GM23338 (cell line): Measurements from ENCODE around the gene HHAT. TPM values are rescaled to one million over a fixed set of nuclear protein-coding genes. Genes with fewer than 3 reads are reported as not detected.

Source experiments
- ATAC-seq: fragments of 200-7000 bp; cut with Tn5 transposase; 3 replicates; pipeline ENCODE4 v1.9.1; 2020
- DNase-seq: peaks from one replicate; pipeline ENCODE4 v3.0.0-alpha.2; 2015; ENCODE audit warnings: low spot score
- H2AFZ ChIP-seq: fragments of 200-600 bp; sonication (generic); 2 replicates; pipeline ENCODE4 v1.8.0; 2016; ENCODE audit warnings: antibody characterized with exemption, mild to moderate bottlenecking, moderate library complexity
- H3F3A ChIP-seq: fragments of 200-600 bp; sonication (generic); replicated peaks from 2 replicates; pipeline ENCODE4 v1.8.0; 2017; ENCODE audit warnings: antibody characterized with exemption, mixed run types, low read depth
- H3K27ac ChIP-seq: fragments of 200-600 bp; sonication (generic); 2 replicates; pipeline ENCODE4 v1.6.1; 2016; ENCODE audit warnings: low read depth
- H3K27me3 ChIP-seq: fragments of 200-600 bp; sonication (generic); 2 replicates; pipeline ENCODE4 v1.8.0; 2016; ENCODE audit warnings: mild to moderate bottlenecking, mixed run types, moderate library complexity; ENCODE audit not compliant: insufficient read depth
- H3K36me3 ChIP-seq: fragments of 200-600 bp; sonication (generic); 2 replicates; pipeline ENCODE4 v1.8.0; 2016; ENCODE audit warnings: mild to moderate bottlenecking; ENCODE audit not compliant: insufficient read depth
- H3K4me1 ChIP-seq: fragments of 200-600 bp; sonication (generic); 2 replicates; pipeline ENCODE4 v1.8.0; 2016; ENCODE audit warnings: mild to moderate bottlenecking, moderate library complexity; ENCODE audit not compliant: insufficient read depth
- H3K4me2 ChIP-seq: fragments of 200-600 bp; sonication (generic); 2 replicates; pipeline ENCODE4 v1.7.1; 2017; ENCODE audit warnings: mixed run types
- H3K4me3 ChIP-seq: fragments of 200-600 bp; sonication (generic); 2 replicates; pipeline ENCODE4 v1.6.1; 2016; ENCODE audit warnings: mixed run types
- H3K79me2 ChIP-seq: fragments of 200-600 bp; sonication (generic); replicated peaks from 2 replicates; pipeline ENCODE4 v1.8.0; 2017; ENCODE audit warnings: mild to moderate bottlenecking; ENCODE audit not compliant: insufficient read depth
- H3K9me2 ChIP-seq: fragments of 200-600 bp; sonication (generic); 2 replicates; pipeline ENCODE4 v1.8.0; 2017; ENCODE audit not compliant: insufficient read depth
- H4K20me1 ChIP-seq: fragments of 200-600 bp; sonication (generic); replicated peaks from 2 replicates; pipeline ENCODE4 v1.8.0; 2017; ENCODE audit warnings: mild to moderate bottlenecking; ENCODE audit not compliant: insufficient read depth
- H3K27ac Mint-ChIP-seq: 2 replicates; pipeline ENCODE4 v1.8.0; 2020; ENCODE audit warnings: inconsistent platforms, mild to moderate bottlenecking, moderate library complexity, mixed read lengths
- H3K27me3 Mint-ChIP-seq: 3 replicates; pipeline ENCODE4 v1.8.0; 2022; ENCODE audit warnings: low read depth, mild to moderate bottlenecking, moderate library complexity, mixed read lengths, inconsistent platforms; ENCODE audit not compliant: insufficient read depth, poor library complexity
- H3K36me3 Mint-ChIP-seq: 3 replicates; pipeline ENCODE4 v1.8.0; 2021; ENCODE audit warnings: low read depth, mild to moderate bottlenecking, inconsistent platforms, moderate library complexity, mixed read lengths
- H3K4me1 Mint-ChIP-seq: 3 replicates; pipeline ENCODE4 v1.8.0; 2020; ENCODE audit warnings: mild to moderate bottlenecking, inconsistent platforms, mixed read lengths
- H3K4me3 Mint-ChIP-seq: 3 replicates; pipeline ENCODE4 v1.8.0; 2021; ENCODE audit warnings: moderate library complexity, mild to moderate bottlenecking, inconsistent platforms, mixed read lengths
- H3K9me3 Mint-ChIP-seq: 3 replicates; pipeline ENCODE4 v1.8.0; 2020; ENCODE audit warnings: moderate library complexity, mild to moderate bottlenecking, inconsistent platforms, mixed read lengths
- CREB1 ChIP-seq: fragments of 250-450 bp; sonication (Bioruptor Pico); IDR thresholded peaks from 2 replicates; pipeline ENCODE4 v1.5.0; 2020; ENCODE audit warnings: low read depth, mild to moderate bottlenecking, moderate library complexity
- CTCF ChIP-seq, 2 experiments: fragments of 200-600 bp in 1 of 2; sonication (generic) in 1 of 2; conservative IDR thresholded peaks; 2 replicates each; pipeline versions ENCODE4 v1.5.1 to v1.6.1; 2016 to 2017; ENCODE audit warnings: antibody characterized with exemption in 2 of 2, low read depth in 2 of 2, mild to moderate bottlenecking in 2 of 2, moderate library complexity in 1 of 2
- EZH2 ChIP-seq: fragments of 200-600 bp; sonication (generic); IDR thresholded peaks from one replicate; pipeline ENCODE4 v1.8.0; 2017; ENCODE audit warnings: antibody characterized with exemption, mild to moderate bottlenecking, low read depth; ENCODE audit not compliant: unreplicated experiment
- JUNB ChIP-seq: IDR thresholded peaks from one replicate; pipeline ENCODE4 v1.6.1; 2016; ENCODE audit warnings: antibody characterized with exemption; ENCODE audit not compliant: unreplicated experiment
- POLR2AphosphoS5 ChIP-seq: IDR thresholded peaks from 2 replicates; pipeline ENCODE4 v1.6.1; 2016; ENCODE audit warnings: antibody characterized with exemption, low read depth
- ZNF114 ChIP-seq: fragments of 250-450 bp; sonication (Bioruptor Pico); IDR thresholded peaks from 2 replicates; pipeline ENCODE4 v1.5.0; 2020; ENCODE audit warnings: mild to moderate bottlenecking, moderate library complexity
- polyA plus RNA-seq: library from polyadenylated mRNA; unstranded; fragments of >200 nt; fragmentation: Nextera tagmentation; extraction: Ambion mirVana; gene quantifications from 2 replicates; pipeline ENCODE4 v1.2.1, GENCODE V29; 2016
- total RNA-seq: library from RNA; depleted of rRNA; stranded (reverse); fragments of >200 nt; shearing (Covaris generic); gene quantifications from 2 replicates; pipeline ENCODE4 v1.2.3, GENCODE V29; 2014
- TF ChIP-seq, protein P1 (sequence below): IDR thresholded peaks from one replicate; pipeline ENCODE4 v1.6.1; 2018; ENCODE audit warnings: antibody characterized with exemption; ENCODE audit not compliant: unreplicated experiment
- TF ChIP-seq, protein P2 (sequence below): IDR thresholded peaks from 2 replicates; pipeline ENCODE4 v1.6.1; 2016; ENCODE audit warnings: antibody characterized with exemption

HHAT gene
- total and polyA plus RNA-seq, 2 experiments from 2014 or later, result 0.11 to 0.66 TPM

DNA sequence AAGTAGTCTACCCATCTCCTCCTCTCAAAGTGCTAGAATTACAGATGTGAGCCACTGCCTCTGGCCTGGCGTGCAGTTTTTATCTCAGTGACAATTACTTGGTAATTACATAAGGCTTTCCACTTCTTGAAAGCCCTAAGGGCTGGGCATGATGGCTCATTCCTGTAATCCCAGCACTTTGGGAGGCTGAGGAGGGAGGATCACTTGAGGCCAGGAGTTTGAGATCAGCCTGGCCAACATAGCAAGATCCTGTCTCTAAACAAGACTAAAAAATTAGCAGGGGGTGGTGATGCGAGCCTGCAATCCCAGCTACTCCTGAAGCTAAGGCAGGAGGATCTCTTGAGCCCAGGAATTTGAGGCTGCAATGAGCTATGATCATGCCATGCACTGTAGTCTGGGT lies 7.7 kb downstream of the HHAT start:
- Histone ChIP-seq H3K27me3 (peaks cover 43% of the 10 kb centered on the region), H3K4me3 (no peak overlapping the region), H3K27ac (no peak overlapping the region), H3K9me2 (no peaks in the 10 kb centered on the region), H3F3A (no peaks in the 10 kb centered on the region), H2AFZ (no peak overlapping the region), H4K20me1 (no peaks in the 10 kb centered on the region), H3K4me2 (no peak overlapping the region), H3K79me2 (no peaks in the 10 kb centered on the region), H3K36me3 (no peaks in the 10 kb centered on the region), H3K4me1 (no peaks in the 10 kb centered on the region)
- H3K4me3 Mint-ChIP-seq, result no peak overlapping the region
- no peak overlapping the region for H3K27ac Mint-ChIP-seq
- H3K4me1 Mint-ChIP-seq, result no peaks in the 10 kb centered on the region
- H3K27me3 Mint-ChIP-seq, result peaks cover 22% of the 10 kb centered on the region
- no peaks in the 10 kb centered on the region for H3K36me3 Mint-ChIP-seq
- TF ChIP-seq CREB1 (CRISPR knock-in tag) (no peak), POLR2AphosphoS5 (no peak), EZH2 (no peak), CTCF (conservative IDR thresholded peaks at IDR 0.05; ENCODE audit: low read depth in 2 of 2) (no peak), ZNF114 (CRISPR knock-in tag) (no peak), JUNB (no peak)
- TF ChIP-seq, protein P1, sequence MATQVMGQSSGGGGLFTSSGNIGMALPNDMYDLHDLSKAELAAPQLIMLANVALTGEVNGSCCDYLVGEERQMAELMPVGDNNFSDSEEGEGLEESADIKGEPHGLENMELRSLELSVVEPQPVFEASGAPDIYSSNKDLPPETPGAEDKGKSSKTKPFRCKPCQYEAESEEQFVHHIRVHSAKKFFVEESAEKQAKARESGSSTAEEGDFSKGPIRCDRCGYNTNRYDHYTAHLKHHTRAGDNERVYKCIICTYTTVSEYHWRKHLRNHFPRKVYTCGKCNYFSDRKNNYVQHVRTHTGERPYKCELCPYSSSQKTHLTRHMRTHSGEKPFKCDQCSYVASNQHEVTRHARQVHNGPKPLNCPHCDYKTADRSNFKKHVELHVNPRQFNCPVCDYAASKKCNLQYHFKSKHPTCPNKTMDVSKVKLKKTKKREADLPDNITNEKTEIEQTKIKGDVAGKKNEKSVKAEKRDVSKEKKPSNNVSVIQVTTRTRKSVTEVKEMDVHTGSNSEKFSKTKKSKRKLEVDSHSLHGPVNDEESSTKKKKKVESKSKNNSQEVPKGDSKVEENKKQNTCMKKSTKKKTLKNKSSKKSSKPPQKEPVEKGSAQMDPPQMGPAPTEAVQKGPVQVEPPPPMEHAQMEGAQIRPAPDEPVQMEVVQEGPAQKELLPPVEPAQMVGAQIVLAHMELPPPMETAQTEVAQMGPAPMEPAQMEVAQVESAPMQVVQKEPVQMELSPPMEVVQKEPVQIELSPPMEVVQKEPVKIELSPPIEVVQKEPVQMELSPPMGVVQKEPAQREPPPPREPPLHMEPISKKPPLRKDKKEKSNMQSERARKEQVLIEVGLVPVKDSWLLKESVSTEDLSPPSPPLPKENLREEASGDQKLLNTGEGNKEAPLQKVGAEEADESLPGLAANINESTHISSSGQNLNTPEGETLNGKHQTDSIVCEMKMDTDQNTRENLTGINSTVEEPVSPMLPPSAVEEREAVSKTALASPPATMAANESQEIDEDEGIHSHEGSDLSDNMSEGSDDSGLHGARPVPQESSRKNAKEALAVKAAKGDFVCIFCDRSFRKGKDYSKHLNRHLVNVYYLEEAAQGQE, result no peak
- TF ChIP-seq, protein P2, sequence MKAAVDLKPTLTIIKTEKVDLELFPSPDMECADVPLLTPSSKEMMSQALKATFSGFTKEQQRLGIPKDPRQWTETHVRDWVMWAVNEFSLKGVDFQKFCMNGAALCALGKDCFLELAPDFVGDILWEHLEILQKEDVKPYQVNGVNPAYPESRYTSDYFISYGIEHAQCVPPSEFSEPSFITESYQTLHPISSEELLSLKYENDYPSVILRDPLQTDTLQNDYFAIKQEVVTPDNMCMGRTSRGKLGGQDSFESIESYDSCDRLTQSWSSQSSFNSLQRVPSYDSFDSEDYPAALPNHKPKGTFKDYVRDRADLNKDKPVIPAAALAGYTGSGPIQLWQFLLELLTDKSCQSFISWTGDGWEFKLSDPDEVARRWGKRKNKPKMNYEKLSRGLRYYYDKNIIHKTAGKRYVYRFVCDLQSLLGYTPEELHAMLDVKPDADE, result no peak
- DNase-seq, result no peak
- ATAC-seq, result no peak
- no peaks in the 10 kb centered on the region for H3K9me3 Mint-ChIP-seq

DNA sequence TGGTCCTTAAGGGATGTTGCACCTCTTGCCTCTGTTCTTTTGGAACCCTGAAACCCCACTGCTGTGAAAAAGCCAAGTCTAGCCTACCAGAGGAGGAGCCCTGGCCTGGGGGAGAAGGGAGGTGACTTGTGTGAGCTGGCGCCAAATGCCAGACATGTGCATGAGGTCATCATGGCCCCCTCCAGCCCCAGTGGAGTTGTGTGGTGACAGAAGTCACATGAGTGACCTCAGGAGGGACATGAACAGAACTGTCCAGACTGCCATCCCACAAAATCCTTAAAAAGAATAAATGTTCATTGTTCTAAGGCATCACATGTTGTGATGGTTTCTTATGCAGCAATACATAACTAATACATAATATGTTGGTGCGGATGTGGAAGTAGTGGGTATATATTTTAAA lies 10.8 kb downstream of the HHAT start:
- Mint-ChIP-seq H3K9me3 (no peaks in the 10 kb centered on the region), H3K4me3 (no peak overlapping the region), H3K36me3 (no peaks in the 10 kb centered on the region), H3K27ac (no peak overlapping the region), H3K27me3 (no peaks in the 10 kb centered on the region), H3K4me1 (no peaks in the 10 kb centered on the region)
- Histone ChIP-seq H3K4me1 (peaks cover 4% of the 10 kb centered on the region; the same call in 1 of the 2 replicates), H3F3A (no peaks in the 10 kb centered on the region), H3K79me2 (no peaks in the 10 kb centered on the region), H3K36me3 (no peaks in the 10 kb centered on the region), H3K27ac (no peak overlapping the region), H3K9me2 (no peaks in the 10 kb centered on the region), H3K4me2 (no peak overlapping the region), H2AFZ (no peak overlapping the region), H3K4me3 (no peak overlapping the region), H4K20me1 (no peaks in the 10 kb centered on the region), H3K27me3 (peaks cover 11% of the 10 kb centered on the region; the same call in 1 of the 2 replicates)
- ATAC-seq (no peak), DNase-seq (no peak)
- TF ChIP-seq EZH2 (no peak), POLR2AphosphoS5 (no peak), CREB1 (CRISPR knock-in tag) (no peak)
- TF ChIP-seq, protein P1, result no peak
- TF ChIP-seq, protein P2, result no peak
